GM18498 (cell line): ENCODE results near the gene CXXC5.
"Not testable (repeated sequence)": the region's sequence is repeated elsewhere in the genome, so short reads cannot be mapped to it uniquely, and the experiment has no call there.

Source experiments
- ATAC-seq: cut with Tn5 transposase; IDR thresholded peaks from one replicate; pipeline ENCODE4 v1.9.1; 2021; ENCODE audit warnings: mild to moderate bottlenecking, moderate library complexity; ENCODE audit not compliant: unreplicated experiment

CXXC5 gene

GRCh38 chr5:139708877-139709581 is 60.9 kb downstream of the CXXC5 start:
- no peak for ATAC-seq

DNA sequence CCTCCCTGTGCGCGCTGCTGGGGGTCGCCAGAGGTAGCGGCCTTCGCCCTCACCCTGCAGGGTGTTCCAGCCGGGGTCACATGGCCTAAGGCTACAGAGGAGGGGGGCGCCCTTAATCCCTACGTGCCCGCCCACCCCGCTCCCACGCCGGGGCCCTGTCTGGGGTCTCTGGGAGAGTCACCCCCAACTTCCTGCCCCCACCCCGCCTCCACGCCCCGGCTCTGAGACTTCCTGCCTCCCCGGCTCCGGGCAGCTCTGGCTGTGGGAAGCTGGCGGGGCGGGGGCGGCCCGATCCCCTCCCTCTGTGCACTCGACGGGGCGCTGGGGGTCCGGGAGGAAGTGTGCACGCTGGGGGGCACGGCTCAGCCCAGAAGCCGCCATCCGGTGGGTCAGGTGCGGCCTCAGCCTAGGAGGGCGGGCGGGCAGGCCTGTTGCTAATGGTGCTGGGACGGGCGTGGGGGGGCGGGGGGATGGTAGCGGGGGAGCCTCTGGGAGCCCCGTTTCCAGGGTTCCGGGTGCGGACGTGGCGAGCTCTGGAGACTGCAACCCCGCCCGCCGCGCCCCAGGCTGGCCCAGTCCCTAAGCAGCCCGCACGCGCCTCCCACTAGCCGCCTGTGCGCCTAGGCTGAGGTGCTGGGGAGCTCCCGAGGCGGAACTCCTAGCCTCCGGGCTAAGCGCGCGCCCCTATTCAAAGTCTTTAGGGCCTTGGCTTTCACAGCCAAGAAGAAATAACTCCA is 61.6 kb downstream of the CXXC5 start:
- ATAC-seq = no peak

DNA sequence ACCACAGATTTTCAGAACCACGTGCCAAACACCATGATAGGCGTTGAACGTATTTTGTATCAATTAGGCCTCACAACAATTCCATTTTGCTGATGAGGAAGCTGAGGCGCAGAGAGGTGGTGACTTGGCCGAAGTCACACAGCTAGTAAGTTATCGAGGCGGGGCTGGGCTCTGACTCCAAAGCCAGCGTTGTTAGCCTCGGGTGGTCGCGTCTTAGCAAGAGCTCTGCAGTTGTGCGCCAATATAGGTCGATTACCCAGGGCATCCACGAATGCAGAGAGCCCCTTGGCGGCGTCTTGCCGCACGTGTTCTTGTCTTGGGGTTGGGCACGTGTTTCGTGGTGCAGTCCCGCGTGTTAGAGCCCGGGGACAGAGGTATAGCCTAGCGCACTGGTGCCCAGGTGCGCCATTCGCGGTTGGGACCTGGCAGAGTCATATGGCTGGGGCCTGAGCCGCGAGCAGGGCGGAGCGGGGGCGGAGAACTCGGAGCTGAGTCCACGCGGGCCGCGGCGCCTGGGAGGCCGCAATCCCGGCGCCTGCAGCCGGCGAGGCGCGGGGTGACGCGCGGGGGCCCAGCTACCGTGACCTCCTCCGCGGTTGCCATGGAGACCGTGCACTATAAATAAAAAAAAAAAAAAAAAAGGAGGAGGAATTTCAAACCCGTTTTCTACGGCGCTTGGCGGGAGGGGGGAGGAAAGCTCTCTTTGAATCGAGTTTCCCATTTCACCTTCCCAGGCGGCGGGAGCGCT is 62.3 kb downstream of the CXXC5 start:
- peak; percentile 48 for ATAC-seq

- ATAC-seq = peak; percentile 42
Observed at GRCh38 chr5:139711067-139711905, 63.1 kb downstream of the CXXC5 start.

GRCh38 chr5:139711906-139712224 is 63.7 kb downstream of the CXXC5 start:
- no peak for ATAC-seq

- ATAC-seq = no peak
Observed at GRCh38 chr5:139712412-139712811, 64.3 kb downstream of the CXXC5 start.

DNA sequence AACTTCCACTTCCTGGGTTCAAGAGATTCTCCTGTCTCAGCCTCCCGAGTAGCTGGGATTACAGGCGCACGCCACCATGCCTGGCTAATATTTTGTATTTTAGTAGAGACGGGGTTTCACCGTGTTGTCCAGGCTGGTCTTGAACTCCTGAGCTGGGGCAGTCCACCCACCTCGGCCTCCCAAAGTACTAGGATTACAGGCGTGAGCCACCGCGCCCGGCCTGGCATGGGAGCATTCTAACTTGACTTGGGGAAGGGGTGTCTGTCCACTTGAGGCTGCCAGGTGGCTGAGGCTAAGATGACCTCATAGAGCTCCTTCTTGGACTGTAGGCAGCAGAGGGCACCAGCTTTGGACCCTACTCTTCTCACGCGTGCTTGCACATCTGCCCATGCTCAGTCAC is 65.7 kb downstream of the CXXC5 start:
- not testable (repeated sequence) for ATAC-seq

DNA sequence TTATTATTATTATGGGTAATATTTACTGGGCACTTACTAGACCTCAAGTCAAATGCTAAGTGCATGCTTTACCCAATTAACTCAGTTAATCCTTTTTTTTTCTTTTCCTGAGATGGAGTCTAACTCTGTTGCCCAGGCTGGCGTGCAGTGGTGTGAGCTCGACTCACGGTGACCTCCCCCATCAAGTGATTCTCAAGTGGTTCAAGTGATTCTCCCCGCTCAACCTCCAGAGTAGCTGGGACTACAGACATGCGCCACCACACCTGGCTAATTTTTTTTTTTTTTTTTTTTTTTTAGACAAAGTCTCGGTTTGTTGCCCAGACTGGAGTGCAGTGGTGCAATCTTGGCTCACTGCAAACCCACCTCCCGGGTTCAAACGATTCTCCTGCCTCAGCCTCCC is 69.1 kb downstream of the CXXC5 start:
- no peak for ATAC-seq

DNA sequence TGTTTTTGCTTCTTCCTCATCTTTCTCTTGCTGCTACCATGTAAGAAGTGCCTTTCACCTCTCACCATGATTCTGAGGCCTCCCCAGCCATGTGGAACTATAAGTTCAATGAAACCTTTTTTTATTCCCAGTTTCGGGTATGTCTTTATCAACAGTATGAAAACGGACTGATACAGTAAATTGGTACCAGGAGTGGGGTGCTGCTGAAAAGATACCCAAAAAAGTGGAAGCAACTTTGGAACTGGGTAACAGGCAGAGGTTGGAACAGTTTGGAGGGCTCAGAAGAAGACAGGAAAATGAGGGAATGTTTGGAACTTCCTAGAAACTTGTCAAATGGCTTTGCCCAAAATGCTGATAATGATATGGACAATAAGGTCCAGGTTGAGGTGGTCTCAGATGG is 70.3 kb downstream of the CXXC5 start:
- ATAC-seq = not testable (repeated sequence)

DNA sequence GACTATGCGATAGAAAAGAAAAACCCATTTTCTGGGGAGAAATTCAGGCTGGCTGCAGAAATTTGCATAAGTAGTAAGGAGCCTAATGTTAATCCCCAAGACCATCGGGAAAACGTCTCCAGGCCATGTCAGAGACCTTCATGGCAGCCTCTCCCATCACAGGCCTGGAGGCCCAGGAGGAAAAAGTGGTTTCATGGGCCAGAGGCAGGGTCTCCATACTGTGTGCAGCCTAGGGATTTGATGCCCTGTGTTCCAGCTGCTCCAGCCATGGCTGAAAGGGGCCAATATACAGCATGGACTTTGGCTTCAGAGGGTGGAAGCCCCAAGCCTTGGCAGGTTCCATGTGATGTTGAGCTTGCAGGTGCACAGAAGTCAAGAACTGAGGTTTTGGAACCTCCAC is 71.8 kb downstream of the CXXC5 start:
- not testable (repeated sequence) for ATAC-seq

- ATAC-seq = no peak
Observed at GRCh38 chr5:139723986-139724587, 75.9 kb downstream of the CXXC5 start.

DNA sequence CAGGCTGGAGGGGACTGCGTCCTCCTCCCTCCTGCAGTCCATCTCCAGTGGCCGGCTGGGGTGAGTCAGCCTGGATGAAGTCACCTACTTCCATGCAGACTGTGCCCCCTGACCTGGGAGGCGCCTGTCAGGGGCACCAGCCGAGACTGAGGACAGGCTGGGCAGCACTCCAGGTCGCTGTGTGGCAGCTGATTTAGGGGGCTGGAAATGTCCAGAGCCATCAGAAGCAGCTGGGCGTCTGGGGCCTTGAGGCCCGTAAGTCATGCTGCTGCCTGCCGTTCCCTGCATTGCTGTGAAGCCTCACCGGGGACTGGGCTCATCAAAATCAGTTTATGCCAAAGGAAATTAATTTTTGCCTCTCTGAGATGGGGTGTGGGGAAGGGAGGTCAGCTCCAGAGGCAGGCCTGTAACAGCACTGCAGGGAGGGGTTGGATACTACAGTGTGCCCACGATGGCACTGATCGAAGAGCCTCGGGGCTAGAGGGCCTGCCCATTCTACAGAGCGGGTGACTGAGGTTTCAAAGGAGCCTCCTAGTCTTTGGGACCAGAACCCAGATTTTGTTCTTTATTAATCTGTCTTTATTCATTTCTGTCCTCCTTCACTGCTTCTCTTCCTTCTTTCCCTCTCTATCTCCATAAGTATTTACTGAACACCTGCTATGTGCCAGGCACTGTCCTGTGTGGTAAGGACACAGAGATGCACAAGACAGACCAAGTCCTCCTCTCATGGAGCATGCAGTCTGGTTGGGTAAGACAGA is 77.1 kb downstream of the CXXC5 start:
- no peak for ATAC-seq

GRCh38 chr5:139726248-139726647 is 78.1 kb downstream of the CXXC5 start:
- no peak for ATAC-seq

- ATAC-seq = not testable (repeated sequence)
Observed at GRCh38 chr5:139727615-139728014, 79.5 kb downstream of the CXXC5 start.

DNA sequence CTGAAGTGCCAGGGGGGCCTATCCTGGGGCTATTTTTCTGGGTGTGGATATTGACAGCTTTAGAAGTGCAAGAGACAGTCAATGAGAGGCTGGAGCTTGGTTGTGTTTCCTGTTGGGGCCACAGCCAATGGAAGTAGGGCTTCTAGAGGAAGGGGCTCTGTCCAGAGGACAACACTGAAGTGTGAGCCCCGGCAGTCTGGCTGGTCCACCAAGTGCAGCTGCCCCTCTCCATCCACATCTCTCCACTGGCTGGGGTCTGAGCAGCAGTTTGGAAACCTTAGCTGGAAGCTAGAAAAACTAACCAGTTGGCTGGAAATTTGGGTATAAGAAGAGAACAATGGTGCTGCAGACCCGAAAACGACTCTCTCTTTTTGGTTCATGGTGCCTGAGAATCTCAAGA is 83.1 kb downstream of the CXXC5 start:
- no peak for ATAC-seq

GRCh38 chr5:139732019-139732418 is 83.9 kb downstream of the CXXC5 start:
- ATAC-seq = no peak

DNA sequence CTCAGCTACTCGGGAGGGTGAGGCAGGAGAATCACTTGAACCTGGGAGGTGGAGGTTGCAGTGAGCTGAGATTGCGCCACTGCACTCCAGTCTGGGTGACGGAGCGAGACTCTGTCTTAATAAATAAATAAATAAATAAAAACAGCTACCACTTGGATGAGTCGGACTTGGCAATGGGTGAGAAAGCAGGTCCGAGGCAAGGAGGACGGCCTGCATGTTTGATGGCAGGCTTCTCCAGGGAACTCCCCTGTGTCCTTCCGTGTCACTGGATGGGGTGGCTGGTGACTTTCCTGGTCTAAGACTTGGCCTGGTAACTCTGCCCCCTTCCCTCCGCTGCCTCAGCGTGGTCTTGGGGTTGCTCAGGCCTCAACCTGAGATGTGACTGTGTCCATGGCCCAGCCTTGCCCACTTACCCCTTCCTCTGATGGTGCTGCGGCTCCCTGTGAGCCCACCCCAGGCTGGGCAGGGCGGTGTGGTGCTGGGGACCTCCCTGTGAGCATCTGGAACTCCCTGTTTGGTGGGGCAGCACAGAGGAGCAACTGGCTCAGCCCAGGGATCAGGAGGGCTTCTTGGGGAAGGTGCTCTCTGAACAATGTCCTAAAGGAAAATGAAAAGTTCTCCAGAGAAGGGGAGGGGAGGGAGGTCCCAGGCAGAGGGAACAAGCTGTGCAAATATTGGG is 85.0 kb downstream of the CXXC5 start:
- no peak for ATAC-seq
